ENCODE results near the gene KSR2.

The KSR2 gene

GRCh38 chr12:117476341-117476740 lies 492.4 kb downstream of the KSR2 start:
- no peak for TF ChIP-seq CTCF (IDR thresholded peaks at IDR 0.05; ENCODE audit: extremely low read depth, insufficient read depth, missing control alignments)
- no peak for DNase-seq (ENCODE audit: low spot score)
- in situ Hi-C loops (cut with MboI; ENCODE audit: low pct_unique_long_range_greater_than_20kb, low sequenced_read_pairs, unreplicated experiment), result no loop called here

- no peak for DNase-seq (ENCODE audit: low spot score)
- TF ChIP-seq CTCF (IDR thresholded peaks at IDR 0.05; ENCODE audit: extremely low read depth, insufficient read depth, missing control alignments), result no peak
- in situ Hi-C loops (cut with MboI; ENCODE audit: low pct_unique_long_range_greater_than_20kb, low sequenced_read_pairs, unreplicated experiment), result no loop called here
These were observed 494.9 kb downstream of the KSR2 start for GRCh38 chr12:117473856-117474255.

- no peak for TF ChIP-seq CTCF (IDR thresholded peaks at IDR 0.05; ENCODE audit: extremely low read depth, insufficient read depth, missing control alignments)
- in situ Hi-C loops (cut with MboI; ENCODE audit: low pct_unique_long_range_greater_than_20kb, low sequenced_read_pairs, unreplicated experiment), result no loop called here
- DNase-seq (ENCODE audit: low spot score), result no peak
These were observed 495.8 kb downstream of the KSR2 start for GRCh38 chr12:117472983-117473382.

- no peak for DNase-seq (ENCODE audit: low spot score)
- peak; percentile 13 for TF ChIP-seq CTCF (IDR thresholded peaks at IDR 0.05; ENCODE audit: extremely low read depth, insufficient read depth, missing control alignments)
- in situ Hi-C loops (cut with MboI; ENCODE audit: low pct_unique_long_range_greater_than_20kb, low sequenced_read_pairs, unreplicated experiment), result no loop called here
These were observed 498.0 kb downstream of the KSR2 start for GRCh38 chr12:117470804-117471203.

GRCh38 chr12:117469883-117470483 lies 498.8 kb downstream of the KSR2 start:
- no peak for DNase-seq (ENCODE audit: low spot score)
- no peak for TF ChIP-seq CTCF (IDR thresholded peaks at IDR 0.05; ENCODE audit: extremely low read depth, insufficient read depth, missing control alignments)
- in situ Hi-C loops (cut with MboI; ENCODE audit: low pct_unique_long_range_greater_than_20kb, low sequenced_read_pairs, unreplicated experiment), result no loop called here

GRCh38 chr12:117468016-117468415 lies 500.8 kb downstream of the KSR2 start:
- DNase-seq (ENCODE audit: low spot score), result no peak
- TF ChIP-seq CTCF (IDR thresholded peaks at IDR 0.05; ENCODE audit: extremely low read depth, insufficient read depth, missing control alignments), result no peak
- in situ Hi-C loops (cut with MboI; ENCODE audit: low pct_unique_long_range_greater_than_20kb, low sequenced_read_pairs, unreplicated experiment), result no loop called here

GRCh38 chr12:117467588-117467987 lies 501.2 kb downstream of the KSR2 start:
- in situ Hi-C loops (cut with MboI; ENCODE audit: low pct_unique_long_range_greater_than_20kb, low sequenced_read_pairs, unreplicated experiment), result no loop called here
- TF ChIP-seq CTCF (IDR thresholded peaks at IDR 0.05; ENCODE audit: extremely low read depth, insufficient read depth, missing control alignments), result no peak

More at GRCh38 chr12:117467588-117467987, 501.2 kb downstream of the KSR2 start:
- no peak for DNase-seq (ENCODE audit: low spot score)
